ENCODE results near the gene TMEM92. TPM values are rescaled to one million over a fixed set of nuclear protein-coding genes. Genes with fewer than 3 reads are reported as not detected.

Gene TMEM92
- total and polyA plus RNA-seq, 10 of the 15 experiments (the other 5 are each of a cell fraction or from before 2014, with no cell fraction given) = 0.11 to 1.2 (median 0.32) TPM

- TF ChIP-seq SP1 (IDR thresholded peaks at IDR 0.05; ENCODE audit: low read depth, low read length) (no peak), WRNIP1 (IDR thresholded peaks at IDR 0.05; ENCODE audit: borderline replicate concordance, low read depth, low read length) (no peak), TBL1XR1 (IDR thresholded peaks at IDR 0.05; ENCODE audit: low read depth, low read length) (0 out of 2 replicates have a peak, but pooled peaks have one; percentile 35), CBX3 (IDR thresholded peaks at IDR 0.05; ENCODE audit: borderline replicate concordance, low read depth) (no peak), CTCF (IDR thresholded peaks at IDR 0.05 in 2 of 3, conservative IDR thresholded peaks at IDR 0.05 in 1 of 3; ENCODE audit: control insufficient read depth in 2 of 3, extremely low read depth in 1 of 3, insufficient read depth in 1 of 3, low read depth in 3 of 3, low read length in 3 of 3) (peak; percentile 94 to 98 (median 97); a peak in 5 of 6 replicates)
Measured at GRCh38 chr17:50297407-50297865, 23.2 kb downstream of the TMEM92 start (continued).

- POLR2A ChIA-PET = interaction anchor here (0.6 to 1.1 kb wide), 6 partner anchors 10 to 151 kb away, joined by 3 to 9 read pairs (median 6); no protein-coding TSS in a partner anchor
- WGBS (ENCODE audit: insufficient coverage, insufficient replicate concordance, low lambda C conversion rate, missing lambda C conversion rate) = 31% methylated on average over 11 of the region's 11 CpGs
- SMC1A ChIA-PET (ENCODE audit: uncharacterized antibody, unreplicated experiment) = interaction anchor here (0.6 to 8.7 kb wide), 26 partner anchors 8 to 205 kb away, joined by 3 to 102 read pairs (median 5); partner anchors contain the start of genes COL1A1, PDK2 and TMEM92
- FAIRE-seq = no peak
- BruUV-seq (replicated peaks) = no TSS peak
- no peak overlapping the region for H3K27ac ChIP-seq (ENCODE audit: control insufficient read depth, insufficient read depth)
- H3K36me3 ChIP-seq (ENCODE audit: control insufficient read depth in 2 of 2, insufficient read depth in 2 of 2, low read length in 1 of 2) = no peaks in the 10 kb centered on the region
- no peak overlapping the region for H3K4me2 ChIP-seq (ENCODE audit: control insufficient read depth, insufficient read depth)
- no peak for DNase-seq (ENCODE audit: low read depth, low spot score)
- no peaks in the 10 kb centered on the region for H3K9me3 ChIP-seq (replicated peaks; ENCODE audit: control insufficient read depth, insufficient read depth, low read length)
- H3K4me3 ChIP-seq = no peak overlapping the region
- CTCF ChIA-PET = interaction anchor here (0.6 to 16.9 kb wide), 33 partner anchors 10 to 588 kb away, joined by 3 to 298 read pairs (median 6); partner anchors contain the start of genes COL1A1, LRRC59, PDK2 and SGCA
- H3K9ac ChIP-seq (ENCODE audit: control insufficient read depth, insufficient read depth, low read length) = no peak overlapping the region
- H3K27me3 ChIP-seq (replicated peaks in 1 of 2; ENCODE audit: control insufficient read depth in 2 of 2, insufficient read depth in 2 of 2, low read length in 1 of 2) = no peaks in the 10 kb centered on the region
- RAD21 ChIA-PET (ENCODE audit: unreplicated experiment) = interaction anchor here (0.7 to 7.8 kb wide), 20 partner anchors 12 to 208 kb away, joined by 3 to 106 read pairs (median 6); partner anchors contain the start of genes COL1A1 and TMEM92
- intact Hi-C loops (cut with micrococcal nuclease; ENCODE audit: unreplicated experiment) = loop anchor here (5.0 kb wide), 1 partner anchor 291 kb away; no protein-coding TSS in a partner anchor
- H3K4me1 ChIP-seq (ENCODE audit: control insufficient read depth, insufficient read depth, low read length) = no peaks in the 10 kb centered on the region
- TF ChIP-seq EZH2 (IDR thresholded peaks at IDR 0.05; ENCODE audit: borderline replicate concordance, control insufficient read depth, low read depth, low read length) = no peak
- no peak for TF ChIP-seq HDAC2 (IDR thresholded peaks at IDR 0.05)
- TF ChIP-seq CTCF (IDR thresholded peaks at IDR 0.05 in 2 of 3, conservative IDR thresholded peaks at IDR 0.05 in 1 of 3; ENCODE audit: control insufficient read depth in 2 of 3, extremely low read depth in 1 of 3, insufficient read depth in 1 of 3, low read depth in 3 of 3, low read length in 3 of 3) = no peak
- in situ Hi-C loops (cut with MboI) = loop anchor here (10.0 kb wide), 1 partner anchor 103 kb away; no protein-coding TSS in a partner anchor
- no peaks in the 10 kb centered on the region for H3K79me2 ChIP-seq (ENCODE audit: control insufficient read depth, insufficient read depth, low read length)
- ATAC-seq = no peak
- no peaks in the 10 kb centered on the region for H4K20me1 ChIP-seq (ENCODE audit: control insufficient read depth, insufficient read depth)
- H2AFZ ChIP-seq (ENCODE audit: control insufficient read depth, low read depth, low read length) = no peak overlapping the region
Measured at GRCh38 chr17:50298018-50298417, 23.8 kb downstream of the TMEM92 start.

Data from GM12878 (cell line).